K562 (cell line): ENCODE data around the gene PSRC1. TPM values are rescaled to one million over a fixed set of nuclear protein-coding genes. Genes with fewer than 3 reads are reported as not detected.

ENCODE experiments used
- ATF3 ChIP-seq, 2 experiments: fragments of 450-650 bp in 1 of 2; sonication (generic) in 1 of 2; formaldehyde crosslinking in 1 of 2; IDR thresholded peaks in 1 of 2; conservative IDR thresholded peaks in 1 of 2; 2 replicates each; pipeline versions ENCODE4 v1.6.1 to v1.8.1; 2016 to 2023; ENCODE audit warnings: mild to moderate bottlenecking in 2 of 2, moderate library complexity in 2 of 2, inconsistent platforms in 1 of 2, missing genetic modification reagents in 1 of 2
- CAMTA2 ChIP-seq: fragments of 250-450 bp; sonication (Bioruptor Pico); conservative IDR thresholded peaks from 2 replicates; pipeline ENCODE4 v1.5.1; 2022
- CHAMP1 ChIP-seq: fragments of 450-650 bp; IDR thresholded peaks from 2 replicates; pipeline ENCODE4 v1.6.1; 2016; ENCODE audit warnings: mild to moderate bottlenecking
- FOXJ2 ChIP-seq: fragments of 200-800 bp; sonication (Bioruptor generic); IDR thresholded peaks from 2 replicates; pipeline ENCODE4 v1.6.1; 2016; ENCODE audit warnings: missing genetic modification characterization, missing compliant biosample characterization
- MGA ChIP-seq: fragments of 450-650 bp; IDR thresholded peaks from 2 replicates; pipeline ENCODE4 v1.6.1; 2016; ENCODE audit warnings: mild to moderate bottlenecking, moderate library complexity
- NR1H2 ChIP-seq: sonication (generic); formaldehyde crosslinking; IDR thresholded peaks from 2 replicates; pipeline ENCODE4 v1.4.0; 2020; ENCODE audit warnings: mild to moderate bottlenecking, missing genetic modification reagents
- TCF7 ChIP-seq: sonication (generic); IDR thresholded peaks from 2 replicates; pipeline ENCODE4 v1.6.1; 2016; ENCODE audit warnings: antibody characterized with exemption, borderline replicate concordance
- YBX1 ChIP-seq: fragments of 450-650 bp; IDR thresholded peaks from 2 replicates; pipeline ENCODE4 v1.7.1; 2016; ENCODE audit warnings: mild to moderate bottlenecking
- ZC3H11A ChIP-seq: IDR thresholded peaks from 2 replicates; pipeline ENCODE4 v1.6.1; 2012; ENCODE audit warnings: low read depth, low read length, improper control_type of control experiment
- ZNF263 ChIP-seq: sonication (generic); formaldehyde crosslinking; IDR thresholded peaks from 2 replicates; pipeline ENCODE4 v1.8.0; 2022; ENCODE audit warnings: mild to moderate bottlenecking, missing genetic modification reagents, borderline replicate concordance
- ZNF445 ChIP-seq: fragments of 250-450 bp; sonication (Bioruptor Pico); IDR thresholded peaks from 2 replicates; pipeline ENCODE4 v1.4.0; 2020; ENCODE audit warnings: low read depth, mild to moderate bottlenecking, moderate library complexity
- polyA plus RNA-seq, 8 experiments: library from polyadenylated mRNA; depleted of rRNA in 4 of 8; stranded (reverse) in 5 of 8; unstranded in 3 of 8; fragments of >200 nt; fragmentation: Nextera tagmentation in 2 of 8; fragmentation: Illumina TruSeq in 1 of 8; extraction: Ambion mirVana in 2 of 8; extraction: Trizol in 1 of 8; gene quantifications; 2 replicates each; pipeline versions ENCODE4 v1.2.1 to v1.2.3, GENCODE V29; 2011 to 2014; ENCODE audit warnings: inconsistent platforms in 1 of 8, missing spikeins in 1 of 8
- total RNA-seq, 7 experiments: library from RNA; depleted of rRNA in 6 of 7; stranded (reverse); fragments of >200 nt in 6 of 7; fragmentation: Illumina TruSeq in 2 of 7; extraction: Trizol in 2 of 7; gene quantifications; 2 replicates each; pipeline versions ENCODE4 v1.2.1 to v1.2.3, GENCODE V29; 2011 to 2021; ENCODE audit warnings: low replicate concordance in 1 of 7

The PSRC1 gene
- total and polyA plus RNA-seq, 9 of the 15 experiments (the other 6 are each of a cell fraction or from before 2014, with no cell fraction given), result 6.5 to 65.2 (median 39.3) TPM

- TF ChIP-seq ZC3H11A, result no peak
- TF ChIP-seq NR1H2 (CRISPR knock-in tag), result no peak
- no peak for TF ChIP-seq FOXJ2
- TF ChIP-seq CHAMP1, result no peak
- TF ChIP-seq ZNF263 (CRISPR knock-in tag), result no peak
- peak; percentile 94 for TF ChIP-seq MGA
- peak; percentile 54 for TF ChIP-seq ATF3 (IDR thresholded peaks at IDR 0.05)
- peak; percentile 71 for TF ChIP-seq ATF3 (CRISPR knock-in tag; conservative IDR thresholded peaks at IDR 0.05)
- TF ChIP-seq YBX1, result no peak
- no peak for TF ChIP-seq ZNF445 (CRISPR knock-in tag)
- TF ChIP-seq CAMTA2, result no peak
- no peak for TF ChIP-seq TCF7
Observed at GRCh38 chr1:109248797-109249629, 33.9 kb downstream of the PSRC1 start, which contains the start of gene CELSR2 (continued).
